GM18951 (cell line): ENCODE measurements around the gene CRTAC1.

Source experiments
- POLR2A ChIP-seq: IDR thresholded peaks from 4 replicates; pipeline ENCODE4 v1.6.1; 2011; ENCODE audit warnings: mild to moderate bottlenecking; ENCODE audit not compliant: insufficient read length, insufficient read depth; ENCODE audit errors: extremely low read depth
- in situ Hi-C: fragments of 300-500 bp; cut with MboI; formaldehyde crosslinking; loops from one replicate; pipeline ENCODE4 v1.12.0; 2022; ENCODE audit warnings: low sequenced_read_pairs, mixed read lengths, inconsistent platforms; ENCODE audit not compliant: unreplicated experiment

Gene CRTAC1

GRCh38 chr10:97886286-97886685, 144.1 kb downstream of the CRTAC1 start:
- TF ChIP-seq POLR2A = no peak
- in situ Hi-C loops = no loop called here

- TF ChIP-seq POLR2A = no peak
- in situ Hi-C loops = no loop called here
Observed at GRCh38 chr10:97883092-97883485, 147.3 kb downstream of the CRTAC1 start.

GRCh38 chr10:97882142-97883091, 148.0 kb downstream of the CRTAC1 start:
- TF ChIP-seq POLR2A = no peak
- in situ Hi-C loops = no loop called here

GRCh38 chr10:97880109-97880508, 150.3 kb downstream of the CRTAC1 start:
- TF ChIP-seq POLR2A = no peak
- in situ Hi-C loops = no loop called here

GRCh38 chr10:97879241-97879640, 151.2 kb downstream of the CRTAC1 start:
- TF ChIP-seq POLR2A = no peak
- in situ Hi-C loops = loop anchor here (10.0 kb wide), 1 partner anchor 84 kb away; no protein-coding TSS in a partner anchor

- in situ Hi-C loops = loop anchor here (10.0 kb wide), 1 partner anchor 82 kb away; no protein-coding TSS in a partner anchor
- no peak for TF ChIP-seq POLR2A
Observed at GRCh38 chr10:97876402-97876801, 154.0 kb downstream of the CRTAC1 start.

GRCh38 chr10:97875391-97875790, 155.0 kb downstream of the CRTAC1 start:
- in situ Hi-C loops = loop anchor here (10.0 kb wide), 1 partner anchor 81 kb away; no protein-coding TSS in a partner anchor
- no peak for TF ChIP-seq POLR2A

GRCh38 chr10:97874332-97874731, 156.1 kb downstream of the CRTAC1 start:
- no peak for TF ChIP-seq POLR2A
- in situ Hi-C loops = loop anchor here (10.0 kb wide), 1 partner anchor 80 kb away; no protein-coding TSS in a partner anchor

- TF ChIP-seq POLR2A = no peak
- in situ Hi-C loops = loop anchor here (10.0 kb wide), 1 partner anchor 79 kb away; no protein-coding TSS in a partner anchor
Observed at GRCh38 chr10:97873569-97873968, 156.9 kb downstream of the CRTAC1 start.

- in situ Hi-C loops = loop anchor here (10.0 kb wide), 1 partner anchor 76 kb away; no protein-coding TSS in a partner anchor
- no peak for TF ChIP-seq POLR2A
Observed at GRCh38 chr10:97870990-97871389, 159.4 kb downstream of the CRTAC1 start.

GRCh38 chr10:97869091-97870042, 161.1 kb downstream of the CRTAC1 start:
- in situ Hi-C loops = loop anchor here (10.0 kb wide), 1 partner anchor 75 kb away; no protein-coding TSS in a partner anchor

GRCh38 chr10:97868134-97868685, 162.2 kb downstream of the CRTAC1 start:
- TF ChIP-seq POLR2A = no peak
- in situ Hi-C loops = no loop called here

More at GRCh38 chr10:97869091-97870042, 161.1 kb downstream of the CRTAC1 start:
- no peak for TF ChIP-seq POLR2A
